ENCODE measurements around the gene SLC38A3. TPM values are rescaled to one million over a fixed set of nuclear protein-coding genes. Genes with fewer than 3 reads are reported as not detected.
"Not testable (repeated sequence)": the region's sequence is repeated elsewhere in the genome, so short reads cannot be mapped to it uniquely, and the experiment has no call there.

Gene SLC38A3
- total RNA-seq, 1 donor from 2014 or later, result not detected

DNA sequence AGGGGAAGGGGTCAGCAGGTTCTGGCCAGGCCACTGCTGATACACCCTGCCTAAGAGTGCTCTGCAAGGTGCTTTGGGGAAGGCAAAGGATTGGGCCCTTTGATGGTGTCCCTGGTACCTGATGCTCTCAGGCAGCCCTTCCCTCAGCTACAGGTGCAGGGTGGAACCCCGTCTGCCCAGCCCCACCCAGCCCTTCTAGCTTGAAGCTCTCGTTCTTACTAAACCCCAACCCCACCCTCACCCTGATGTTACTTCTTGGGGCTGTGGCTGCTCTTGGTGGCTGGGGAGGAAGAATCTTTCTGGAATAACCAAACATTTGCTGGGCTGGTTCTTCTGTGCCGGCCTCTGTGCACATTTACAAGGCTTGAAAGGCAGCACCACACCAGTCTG is 37.3 kb downstream of the SLC38A3 start:
- TF ChIP-seq, protein P1, sequence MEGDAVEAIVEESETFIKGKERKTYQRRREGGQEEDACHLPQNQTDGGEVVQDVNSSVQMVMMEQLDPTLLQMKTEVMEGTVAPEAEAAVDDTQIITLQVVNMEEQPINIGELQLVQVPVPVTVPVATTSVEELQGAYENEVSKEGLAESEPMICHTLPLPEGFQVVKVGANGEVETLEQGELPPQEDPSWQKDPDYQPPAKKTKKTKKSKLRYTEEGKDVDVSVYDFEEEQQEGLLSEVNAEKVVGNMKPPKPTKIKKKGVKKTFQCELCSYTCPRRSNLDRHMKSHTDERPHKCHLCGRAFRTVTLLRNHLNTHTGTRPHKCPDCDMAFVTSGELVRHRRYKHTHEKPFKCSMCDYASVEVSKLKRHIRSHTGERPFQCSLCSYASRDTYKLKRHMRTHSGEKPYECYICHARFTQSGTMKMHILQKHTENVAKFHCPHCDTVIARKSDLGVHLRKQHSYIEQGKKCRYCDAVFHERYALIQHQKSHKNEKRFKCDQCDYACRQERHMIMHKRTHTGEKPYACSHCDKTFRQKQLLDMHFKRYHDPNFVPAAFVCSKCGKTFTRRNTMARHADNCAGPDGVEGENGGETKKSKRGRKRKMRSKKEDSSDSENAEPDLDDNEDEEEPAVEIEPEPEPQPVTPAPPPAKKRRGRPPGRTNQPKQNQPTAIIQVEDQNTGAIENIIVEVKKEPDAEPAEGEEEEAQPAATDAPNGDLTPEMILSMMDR (conservative IDR thresholded peaks at IDR 0.05; ENCODE audit: low read depth, low read length), result no peak
- no peak overlapping the region for H3K4me3 ChIP-seq (ENCODE audit: low read depth, low read length)
- no peak for DNase-seq (ENCODE audit: low read depth)

DNA sequence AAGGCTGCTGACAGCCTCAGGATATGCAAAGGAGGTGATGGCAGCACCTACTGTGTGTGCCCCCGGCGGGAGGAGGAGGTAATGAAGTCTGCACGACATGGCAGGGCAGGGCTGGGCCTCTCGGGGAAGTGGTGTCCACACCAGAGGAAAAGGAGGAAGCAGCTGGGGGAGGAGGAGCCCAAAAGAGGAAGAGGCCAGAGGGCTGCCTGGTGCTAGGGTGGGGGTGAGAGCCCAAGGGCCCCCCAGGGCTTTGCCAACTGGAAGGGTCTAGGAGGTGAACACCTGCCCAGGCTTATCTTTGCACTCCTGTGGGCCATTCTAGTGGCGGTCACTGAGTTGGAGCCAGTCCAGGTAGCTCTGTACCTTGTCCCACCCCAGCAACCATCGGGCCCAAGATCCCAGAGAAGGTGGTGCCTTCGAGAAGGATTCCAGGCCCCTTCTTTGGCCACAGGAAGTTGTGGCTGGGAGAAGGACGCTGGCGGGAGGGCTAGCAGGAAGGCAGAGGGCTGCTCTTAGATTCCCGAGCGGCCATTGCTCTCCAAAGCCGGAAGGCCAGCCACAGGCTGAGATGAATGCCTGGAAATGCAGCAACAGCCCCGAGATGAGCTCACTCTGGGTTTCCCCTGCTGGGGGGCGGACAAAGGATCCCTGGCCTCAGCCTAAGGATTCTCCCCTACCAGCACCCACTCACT is 37.9 kb downstream of the SLC38A3 start:
- H3K4me3 ChIP-seq (ENCODE audit: low read depth, low read length), result peak overlapping the region; percentile 8
- TF ChIP-seq, protein P1 (conservative IDR thresholded peaks at IDR 0.05; ENCODE audit: low read depth, low read length), result no peak
- no peak for DNase-seq (ENCODE audit: low read depth)

DNA sequence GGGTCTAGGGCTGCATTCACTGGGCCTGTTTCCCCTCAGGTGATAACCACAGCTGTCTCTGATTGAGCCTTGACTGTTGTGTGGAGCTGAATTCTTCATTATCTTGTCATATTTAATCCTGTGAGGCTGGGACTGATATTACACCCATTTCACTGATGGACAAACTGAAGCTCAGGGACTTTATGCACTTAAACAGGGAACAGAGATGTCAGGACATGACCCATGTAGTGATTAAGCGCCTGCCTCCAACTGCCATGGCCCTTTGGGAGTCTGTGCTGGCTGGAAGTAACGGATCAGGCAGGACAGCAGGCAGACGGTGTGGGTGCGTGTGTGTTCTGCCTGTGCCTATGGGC is 38.4 kb downstream of the SLC38A3 start:
- TF ChIP-seq, protein P1 (conservative IDR thresholded peaks at IDR 0.05; ENCODE audit: low read depth, low read length), result no peak
- DNase-seq (ENCODE audit: low read depth), result no peak
- no peak overlapping the region for H3K4me3 ChIP-seq (ENCODE audit: low read depth, low read length)

DNA sequence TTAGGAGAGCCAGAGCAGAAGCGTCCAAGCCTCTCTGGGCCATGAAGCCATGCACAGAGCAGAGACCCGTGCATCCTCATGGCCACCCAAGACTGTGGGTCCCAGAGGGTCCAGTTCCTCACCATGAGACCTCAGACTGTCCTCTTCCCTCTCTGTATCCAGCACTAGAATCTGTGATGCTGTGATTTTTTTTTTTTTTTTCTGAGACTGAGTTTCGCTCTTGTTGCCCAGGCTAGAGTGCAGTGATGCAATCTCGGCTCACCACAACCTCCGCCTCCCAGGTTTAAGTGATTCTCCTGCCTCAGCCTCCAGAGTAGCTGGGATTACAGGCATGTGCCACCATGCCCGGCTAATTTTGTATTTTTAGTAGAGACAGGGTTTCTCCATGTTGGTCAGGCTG is 39.7 kb downstream of the SLC38A3 start:
- DNase-seq (ENCODE audit: low read depth); H3K4me3 ChIP-seq (ENCODE audit: low read depth, low read length): not testable (repeated sequence)

DNA sequence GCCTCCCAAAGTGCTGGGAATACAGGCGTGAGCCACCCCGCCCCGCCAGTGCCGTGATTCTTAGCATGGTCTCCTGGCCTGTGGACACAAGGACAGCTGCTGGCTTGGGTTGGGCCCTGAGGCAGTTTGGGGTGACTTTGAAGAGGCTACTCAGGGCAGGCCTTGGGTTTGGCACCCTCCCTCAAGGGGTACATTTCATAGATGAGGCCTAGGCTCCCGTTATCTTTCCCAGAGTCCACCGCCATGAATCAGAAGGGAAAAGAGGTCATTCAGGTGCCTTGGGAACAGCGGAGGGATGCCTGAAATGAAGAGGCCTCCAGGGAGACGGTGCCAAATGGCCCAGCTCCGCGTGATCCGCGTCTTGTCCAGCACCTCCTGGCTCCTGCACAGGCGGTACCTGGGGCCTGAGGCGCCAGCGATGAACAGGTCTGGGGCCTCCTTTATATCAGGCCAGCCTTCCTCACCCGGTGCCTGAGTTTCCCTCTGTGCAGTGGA is 40.2 kb downstream of the SLC38A3 start:
- peak overlapping the region; percentile 54 for H3K4me3 ChIP-seq (ENCODE audit: low read depth, low read length)

DNA sequence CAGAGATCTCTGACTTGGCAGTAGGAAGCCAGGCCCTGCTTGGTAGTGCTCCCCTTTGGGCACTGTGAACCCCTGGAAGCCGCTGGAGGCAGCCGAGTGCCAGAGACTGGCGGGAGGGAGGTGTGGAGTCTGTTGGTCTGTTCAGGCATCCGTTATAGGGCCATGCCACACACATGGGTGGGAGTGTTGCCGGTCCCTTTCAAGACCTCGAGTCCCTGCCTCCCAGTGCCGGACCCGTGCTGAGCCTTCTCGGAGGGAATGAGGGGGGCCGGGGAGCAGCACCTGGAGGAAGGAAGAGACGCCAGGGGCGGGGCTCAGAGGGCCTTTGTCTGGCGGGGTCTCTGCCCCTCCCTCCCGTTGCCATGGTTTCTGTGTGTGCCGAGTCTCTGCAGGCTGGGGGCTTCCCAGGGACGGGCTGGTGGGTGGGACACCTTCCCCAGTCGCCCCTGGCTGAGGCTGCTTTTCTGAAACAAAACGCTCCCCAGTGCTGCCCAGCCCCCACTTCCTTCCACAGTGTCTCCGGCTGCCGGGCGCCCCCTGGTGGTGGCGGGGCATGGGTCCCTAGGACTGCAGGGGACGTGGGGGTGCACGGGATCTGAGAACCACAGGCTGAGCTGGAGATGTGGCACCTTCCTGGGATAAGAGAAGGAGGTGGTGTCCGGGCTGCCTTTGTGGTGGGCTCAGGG is 40.9 kb downstream of the SLC38A3 start:
- TF ChIP-seq, protein P1 (conservative IDR thresholded peaks at IDR 0.05; ENCODE audit: low read depth, low read length), result peak; percentile 95
- H3K4me3 ChIP-seq (ENCODE audit: low read depth, low read length), result peak overlapping the region; percentile 54
- DNase-seq (ENCODE audit: low read depth), result no peak

More for the DNA sequence above, 40.2 kb downstream of the SLC38A3 start:
- TF ChIP-seq, protein P1 (conservative IDR thresholded peaks at IDR 0.05; ENCODE audit: low read depth, low read length), result no peak
- no peak for DNase-seq (ENCODE audit: low read depth)

DNA sequence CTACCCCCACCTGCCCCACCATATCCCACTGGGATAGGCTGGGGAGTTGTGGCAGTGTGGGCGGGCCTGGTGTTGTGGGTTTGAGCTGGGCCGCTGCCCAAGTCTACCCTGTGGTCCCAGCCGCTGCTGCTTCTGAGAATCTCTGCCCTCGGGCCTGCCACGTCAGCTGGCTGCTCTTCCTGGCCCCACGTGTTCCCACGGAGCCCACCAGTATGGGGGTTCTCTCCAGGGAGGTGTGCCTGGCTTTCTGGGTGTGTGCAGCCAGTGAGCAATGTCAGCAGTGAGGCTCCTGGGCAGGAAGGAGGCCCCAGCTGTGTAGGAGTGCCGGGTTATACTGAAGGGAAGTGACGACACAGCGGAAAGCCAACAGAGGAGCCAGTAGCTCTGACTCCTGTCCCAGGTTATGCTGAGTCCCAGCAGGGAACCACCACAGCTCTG is 41.5 kb downstream of the SLC38A3 start:
- no peak overlapping the region for H3K4me3 ChIP-seq (ENCODE audit: low read depth, low read length)
- TF ChIP-seq, protein P1 (conservative IDR thresholded peaks at IDR 0.05; ENCODE audit: low read depth, low read length), result no peak
- no peak for DNase-seq (ENCODE audit: low read depth)
